Measurements from ENCODE around the gene TOP1. TPM values are rescaled to one million over a fixed set of nuclear protein-coding genes. Genes with fewer than 3 reads are reported as not detected.

The TOP1 gene
- total and polyA plus RNA-seq, 2 donors from 2014 or later = 23.4 to 49.9 TPM

DNA sequence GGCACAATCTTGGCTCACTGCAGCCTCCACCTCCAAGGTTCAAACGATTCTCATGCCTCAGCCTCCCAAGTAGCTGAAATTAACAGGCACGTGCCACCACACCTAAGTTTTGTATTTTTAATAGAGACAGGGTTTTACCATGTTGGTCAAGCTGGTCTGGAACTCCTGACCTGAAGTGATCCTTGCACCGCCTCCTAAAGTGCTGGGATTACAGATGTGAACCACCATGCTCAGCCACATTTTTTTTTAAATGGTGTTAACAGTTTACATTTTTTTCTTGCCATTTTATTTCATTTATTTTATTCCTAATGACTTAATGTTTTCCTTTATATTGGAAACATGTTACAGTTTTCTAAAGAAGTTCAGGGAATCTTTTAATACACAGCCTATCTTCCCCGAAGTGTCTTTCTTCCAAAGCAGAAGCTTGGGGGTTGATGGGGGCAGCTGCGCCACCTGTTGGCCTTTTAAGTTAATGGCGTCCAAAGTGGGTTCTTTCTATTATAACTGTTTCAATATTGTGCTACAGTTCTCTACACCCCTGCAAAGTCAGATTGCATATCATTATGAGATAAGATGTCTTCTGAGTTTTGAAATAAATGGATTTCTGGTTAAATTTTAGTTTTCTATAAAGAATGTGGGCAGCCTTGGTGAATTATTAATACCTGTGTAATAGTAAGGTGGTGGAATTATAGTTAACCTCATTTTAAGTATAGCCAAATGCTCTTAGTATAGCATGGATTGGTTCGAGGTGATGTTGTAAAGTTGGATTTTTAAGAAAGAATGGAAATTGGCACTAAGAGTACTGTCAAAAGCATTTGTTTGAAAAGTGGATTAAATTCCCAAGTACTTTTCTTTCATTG lies 66.7 kb downstream of the TOP1 start:
- TF ChIP-seq, protein P1, sequence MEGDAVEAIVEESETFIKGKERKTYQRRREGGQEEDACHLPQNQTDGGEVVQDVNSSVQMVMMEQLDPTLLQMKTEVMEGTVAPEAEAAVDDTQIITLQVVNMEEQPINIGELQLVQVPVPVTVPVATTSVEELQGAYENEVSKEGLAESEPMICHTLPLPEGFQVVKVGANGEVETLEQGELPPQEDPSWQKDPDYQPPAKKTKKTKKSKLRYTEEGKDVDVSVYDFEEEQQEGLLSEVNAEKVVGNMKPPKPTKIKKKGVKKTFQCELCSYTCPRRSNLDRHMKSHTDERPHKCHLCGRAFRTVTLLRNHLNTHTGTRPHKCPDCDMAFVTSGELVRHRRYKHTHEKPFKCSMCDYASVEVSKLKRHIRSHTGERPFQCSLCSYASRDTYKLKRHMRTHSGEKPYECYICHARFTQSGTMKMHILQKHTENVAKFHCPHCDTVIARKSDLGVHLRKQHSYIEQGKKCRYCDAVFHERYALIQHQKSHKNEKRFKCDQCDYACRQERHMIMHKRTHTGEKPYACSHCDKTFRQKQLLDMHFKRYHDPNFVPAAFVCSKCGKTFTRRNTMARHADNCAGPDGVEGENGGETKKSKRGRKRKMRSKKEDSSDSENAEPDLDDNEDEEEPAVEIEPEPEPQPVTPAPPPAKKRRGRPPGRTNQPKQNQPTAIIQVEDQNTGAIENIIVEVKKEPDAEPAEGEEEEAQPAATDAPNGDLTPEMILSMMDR (IDR thresholded peaks at IDR 0.05; ENCODE audit: borderline replicate concordance, extremely low read depth, insufficient read depth) = peak; percentile 73
- intact Hi-C loops (cut with DNase I) = loop anchor here (10.0 kb wide), 1 partner anchor 111 kb away; no protein-coding TSS in a partner anchor
- DNase-seq = peak; percentile 52 to 81 (median 56)
- Histone ChIP-seq H3K9ac (ENCODE audit: low read length in 3 of 3) (no peak overlapping the region), H3K27ac (ENCODE audit: low read depth in 2 of 2, low read length in 2 of 2) (no peak overlapping the region), H3K4me3 (ENCODE audit: low read length in 3 of 3) (no peak overlapping the region), H3K9me3 (ENCODE audit: control insufficient read depth in 2 of 3, insufficient read depth in 1 of 3, low read length in 3 of 3) (no peaks in the 10 kb centered on the region), H3K4me1 (ENCODE audit: control insufficient read depth in 2 of 3, insufficient read depth in 2 of 3, low read depth in 1 of 3, low read length in 3 of 3) (no peaks in the 10 kb centered on the region), H3K27me3 (ENCODE audit: control insufficient read depth, insufficient read depth, low read length) (no peaks in the 10 kb centered on the region), H3K36me3 (ENCODE audit: control insufficient read depth in 2 of 3, insufficient read depth in 3 of 3, low read length in 3 of 3) (peaks cover 7 to 57% (median 33%) of the 10 kb centered on the region in 3 donors)
- FAIRE-seq = peak; percentile 80

DNA sequence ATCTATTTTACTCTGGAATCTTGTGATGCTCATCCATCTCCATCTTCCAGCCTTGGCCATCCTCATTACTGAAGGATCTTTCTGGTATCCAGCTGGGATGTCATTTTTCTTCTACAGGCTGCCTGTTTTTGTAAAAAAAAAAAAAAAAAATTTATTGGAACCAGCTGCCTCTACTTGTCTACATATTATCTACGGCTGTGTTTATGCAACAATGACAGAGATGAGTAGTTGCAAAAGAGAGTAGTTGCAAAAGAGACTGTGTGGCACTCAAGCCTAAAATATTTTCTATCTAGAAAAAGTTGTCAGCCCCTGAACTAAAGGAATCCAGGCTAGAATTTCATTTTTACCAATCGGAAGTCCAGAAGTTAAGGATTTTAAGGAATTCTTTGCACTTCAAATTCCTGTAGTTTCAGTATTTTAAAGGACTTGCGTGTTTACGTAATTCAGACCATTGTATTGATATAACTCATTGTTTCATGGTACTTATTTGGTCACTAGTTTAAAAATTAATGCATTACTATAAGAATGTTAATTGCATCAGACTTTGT lies 70.2 kb downstream of the TOP1 start:
- no peaks in the 10 kb centered on the region for H3K9me3 ChIP-seq (ENCODE audit: control insufficient read depth in 2 of 3, insufficient read depth in 1 of 3, low read length in 3 of 3)
- intact Hi-C loops (cut with DNase I) = loop anchor here (10.0 kb wide), 1 partner anchor 114 kb away; no protein-coding TSS in a partner anchor
- no peak for FAIRE-seq
- TF ChIP-seq, protein P1 (IDR thresholded peaks at IDR 0.05; ENCODE audit: borderline replicate concordance, extremely low read depth, insufficient read depth) = no peak
- H3K36me3 ChIP-seq (ENCODE audit: control insufficient read depth in 2 of 3, insufficient read depth in 3 of 3, low read length in 3 of 3) = peaks cover 6 to 65% (median 37%) of the 10 kb centered on the region in 3 donors
- no peak overlapping the region for H3K9ac ChIP-seq (ENCODE audit: low read length in 3 of 3)
- H3K27me3 ChIP-seq (ENCODE audit: control insufficient read depth, insufficient read depth, low read length) = no peaks in the 10 kb centered on the region
- DNase-seq = no peak
- H3K4me1 ChIP-seq (ENCODE audit: control insufficient read depth in 2 of 3, insufficient read depth in 2 of 3, low read depth in 1 of 3, low read length in 3 of 3) = no peaks in the 10 kb centered on the region
- no peak overlapping the region for H3K4me3 ChIP-seq (ENCODE audit: low read length in 3 of 3)
- no peak overlapping the region for H3K27ac ChIP-seq (ENCODE audit: low read depth in 2 of 2, low read length in 2 of 2)

DNA sequence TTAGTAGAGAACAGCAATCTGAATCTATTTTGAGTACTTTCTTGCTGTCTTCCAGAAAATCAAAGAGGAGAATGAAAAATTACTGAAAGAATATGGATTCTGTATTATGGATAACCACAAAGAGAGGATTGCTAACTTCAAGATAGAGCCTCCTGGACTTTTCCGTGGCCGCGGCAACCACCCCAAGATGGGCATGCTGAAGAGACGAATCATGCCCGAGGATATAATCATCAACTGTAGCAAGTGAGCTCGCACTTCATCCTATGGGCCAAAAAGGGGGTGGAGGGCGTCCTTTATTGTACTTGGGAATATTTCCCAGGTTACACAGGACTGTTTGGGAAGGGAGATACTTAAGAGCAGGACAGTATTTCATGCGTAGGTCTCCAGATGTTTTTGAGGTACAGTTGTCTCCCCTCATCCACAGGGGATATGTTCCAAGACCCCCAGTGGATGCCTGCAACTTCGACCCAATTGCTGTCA lies 71.4 kb downstream of the TOP1 start:
- Histone ChIP-seq H3K9ac (ENCODE audit: low read length in 3 of 3) (no peak overlapping the region), H3K27me3 (ENCODE audit: control insufficient read depth, insufficient read depth, low read length) (no peaks in the 10 kb centered on the region), H3K9me3 (ENCODE audit: control insufficient read depth in 2 of 3, insufficient read depth in 1 of 3, low read length in 3 of 3) (no peaks in the 10 kb centered on the region), H3K27ac (ENCODE audit: low read depth in 2 of 2, low read length in 2 of 2) (no peak overlapping the region), H3K4me3 (ENCODE audit: low read length in 3 of 3) (no peak overlapping the region), H3K4me1 (ENCODE audit: control insufficient read depth in 2 of 3, insufficient read depth in 2 of 3, low read depth in 1 of 3, low read length in 3 of 3) (no peaks in the 10 kb centered on the region), H3K36me3 (ENCODE audit: control insufficient read depth in 2 of 3, insufficient read depth in 3 of 3, low read length in 3 of 3) (peaks cover 6 to 77% (median 46%) of the 10 kb centered on the region in 3 donors)
- DNase-seq = no peak
- intact Hi-C loops (cut with DNase I) = no loop called here
- TF ChIP-seq, protein P1 (IDR thresholded peaks at IDR 0.05; ENCODE audit: borderline replicate concordance, extremely low read depth, insufficient read depth) = no peak
- FAIRE-seq = no peak
